SK-N-SH (cell line): ENCODE data around the gene KIF21B. TPM values are rescaled to one million over a fixed set of nuclear protein-coding genes. Genes with fewer than 3 reads are reported as not detected.

Experiments used
- CTCF ChIA-PET: fragments of 300-600, 350-600 bp; formaldehyde crosslinking; extraction: SDS; loops from one replicate; lab custom pipeline; 2021; lab: Yijun Ruan, JAX
- POLR2A ChIA-PET: fragments of 350-600 bp; sonication (Branson Sonifier 250); formaldehyde crosslinking; extraction: SDS; loops from one replicate; lab custom pipeline; 2020; ENCODE audit warnings: antibody characterized with exemption, inconsistent platforms; lab: Yijun Ruan, JAX
- DNase-seq: peaks from one replicate; pipeline ENCODE4 v3.0.0; 2012
- H2AFZ ChIP-seq: fragments of 200-600 bp; sonication (generic); 2 replicates; pipeline ENCODE4 v1.8.1; 2016; ENCODE audit warnings: antibody characterized with exemption, mild to moderate bottlenecking, low read depth
- H3F3A ChIP-seq: fragments of 200-600 bp; sonication (generic); replicated peaks from 2 replicates; pipeline ENCODE3; 2016; ENCODE audit warnings: antibody characterized with exemption, mild to moderate bottlenecking; ENCODE audit not compliant: insufficient read depth
- H3K27ac ChIP-seq, 2 experiments: fragments of 200-500 bp in 1 of 2; fragments of 200-600 bp in 1 of 2; sonication (Bioruptor generic) in 1 of 2; sonication (generic), shearing (Covaris generic) in 1 of 2; 2 replicates each; pipeline versions ENCODE4 v1.5.1 to v1.6.1; 2014 to 2016; ENCODE audit warnings: low read depth in 2 of 2, inconsistent platforms in 1 of 2, low read length in 1 of 2, mild to moderate bottlenecking in 1 of 2, mixed read lengths in 1 of 2
- H3K27me3 ChIP-seq: fragments of 200-600 bp; sonication (generic), shearing (Covaris generic); 2 replicates; pipeline ENCODE4 v1.6.1; 2016; ENCODE audit warnings: mixed run types; ENCODE audit not compliant: insufficient read depth
- H3K36me3 ChIP-seq, 2 experiments: fragments of 200-500 bp in 1 of 2; fragments of 200-600 bp in 1 of 2; sonication (Bioruptor generic) in 1 of 2; sonication (generic) in 1 of 2; replicated peaks in 1 of 2; 2 replicates each; pipeline versions ENCODE3 to v1.5.1; 2014 to 2016; ENCODE audit warnings: low read length in 1 of 2, mild to moderate bottlenecking in 1 of 2; ENCODE audit not compliant: insufficient read depth in 2 of 2, control insufficient read depth in 1 of 2
- H3K4me1 ChIP-seq, 2 experiments: fragments of 200-500 bp in 1 of 2; fragments of 200-600 bp in 1 of 2; sonication (Bioruptor generic) in 1 of 2; sonication (generic), shearing (Covaris generic) in 1 of 2; 2 replicates each; pipeline versions ENCODE4 v1.5.1 to v1.6.1; 2014 to 2016; ENCODE audit warnings: low read depth in 1 of 2, low read length in 1 of 2, mixed run types in 1 of 2; ENCODE audit not compliant: insufficient read depth in 2 of 2, control insufficient read depth in 1 of 2
- H3K4me2 ChIP-seq: fragments of 200-600 bp; sonication (generic), shearing (Covaris generic); 2 replicates; pipeline ENCODE4 v1.6.1; 2017; ENCODE audit warnings: mixed run types
- H3K4me3 ChIP-seq, 2 experiments: fragments of 200-500 bp in 1 of 2; fragments of 200-600 bp in 1 of 2; sonication (Bioruptor generic) in 1 of 2; sonication (generic), shearing (Covaris generic) in 1 of 2; 2 replicates each; pipeline versions ENCODE4 v1.5.1 to v1.8.1; 2014 to 2016; ENCODE audit warnings: low read depth in 2 of 2, inconsistent platforms in 1 of 2, low read length in 1 of 2, mild to moderate bottlenecking in 1 of 2, mixed read lengths in 1 of 2, moderate library complexity in 1 of 2
- H3K79me2 ChIP-seq: fragments of 200-600 bp; sonication (generic); 2 replicates; pipeline ENCODE4 v1.8.1; 2017; ENCODE audit warnings: mild to moderate bottlenecking; ENCODE audit not compliant: insufficient read depth
- H3K9ac ChIP-seq: fragments of 200-600 bp; sonication (generic); 2 replicates; pipeline ENCODE4 v1.6.1; 2017; ENCODE audit warnings: mixed run types
- H3K9me2 ChIP-seq: fragments of 200-600 bp; sonication (generic); 2 replicates; pipeline ENCODE4 v1.6.1; 2017; ENCODE audit warnings: mixed run types
- H3K9me3 ChIP-seq: fragments of 200-600 bp; sonication (generic); 2 replicates; pipeline ENCODE4 v1.6.1; 2017; ENCODE audit warnings: mixed run types, mild to moderate bottlenecking, moderate library complexity
- H4K20me1 ChIP-seq: fragments of 200-600 bp; sonication (generic); 2 replicates; pipeline ENCODE4 v1.6.1; 2017; ENCODE audit warnings: mild to moderate bottlenecking, mixed run types; ENCODE audit not compliant: insufficient read depth
- ELF1 ChIP-seq: IDR thresholded peaks from 2 replicates; pipeline ENCODE4 v1.4.0; 2012
- FOSL2 ChIP-seq: IDR thresholded peaks from 2 replicates; pipeline ENCODE4 v1.4.0; 2012; ENCODE audit warnings: low read depth, mild to moderate bottlenecking, moderate library complexity, borderline replicate concordance
- FOXJ3 ChIP-seq: sonication (generic); formaldehyde crosslinking; IDR thresholded peaks from 2 replicates; pipeline ENCODE4 v1.5.1; 2020; ENCODE audit warnings: mild to moderate bottlenecking, missing genetic modification reagents
- FOXM1 ChIP-seq: IDR thresholded peaks from 2 replicates; pipeline ENCODE4 v1.4.0; 2012; ENCODE audit warnings: low read depth, mild to moderate bottlenecking
- GABPA ChIP-seq: IDR thresholded peaks from 2 replicates; pipeline ENCODE4 v1.4.0; 2012; ENCODE audit warnings: low read depth, mild to moderate bottlenecking
- JUND ChIP-seq: IDR thresholded peaks from 2 replicates; pipeline ENCODE4 v1.4.0; 2012
- NFIC ChIP-seq: IDR thresholded peaks from 2 replicates; pipeline ENCODE4 v1.4.0; 2012; ENCODE audit warnings: borderline replicate concordance
- NRF1 ChIP-seq: IDR thresholded peaks from 2 replicates; pipeline ENCODE4 v1.6.1; 2012; ENCODE audit warnings: low read depth, mild to moderate bottlenecking, low read length
- POLR2AphosphoS5 ChIP-seq: IDR thresholded peaks from 2 replicates; pipeline ENCODE4 v1.6.1; 2012; ENCODE audit warnings: low read depth, low read length
- RAD21 ChIP-seq: IDR thresholded peaks from 2 replicates; pipeline ENCODE4 v1.6.1; 2012; ENCODE audit warnings: mild to moderate bottlenecking, low read length
- RFX5 ChIP-seq: IDR thresholded peaks from 2 replicates; pipeline ENCODE4 v1.6.1; 2012; ENCODE audit warnings: mild to moderate bottlenecking, improper control_type of control experiment, low read length
- SMC3 ChIP-seq: IDR thresholded peaks from 2 replicates; pipeline ENCODE4 v1.6.1; 2012; ENCODE audit warnings: low read depth, low read length, improper control_type of control experiment
- TAF1 ChIP-seq: IDR thresholded peaks from 2 replicates; pipeline ENCODE4 v1.6.1; 2012; ENCODE audit warnings: low read depth, mild to moderate bottlenecking, low read length, moderate library complexity, borderline replicate concordance
- TEAD4 ChIP-seq: IDR thresholded peaks from 2 replicates; pipeline ENCODE4 v1.4.0; 2012; ENCODE audit warnings: mild to moderate bottlenecking, borderline replicate concordance; ENCODE audit not compliant: insufficient read depth
- YY1 ChIP-seq: IDR thresholded peaks from 2 replicates; pipeline ENCODE4 v1.4.0; 2012; ENCODE audit warnings: low read depth, mild to moderate bottlenecking
- ZBTB33 ChIP-seq: IDR thresholded peaks from 2 replicates; pipeline ENCODE4 v1.4.0; 2012; ENCODE audit warnings: low read depth, borderline replicate concordance
- WGBS: methylation state at CpG from one replicate; pipeline ENCODE4 v1.1.6; 2017; ENCODE audit warnings: low lambda C conversion rate; 5-methylcytosine and 5-hydroxymethylcytosine counted together
- polyA plus RNA-seq, 3 experiments: library from polyadenylated mRNA; depleted of rRNA; stranded (reverse); fragments of >200 nt; gene quantifications; 2 replicates each; pipeline ENCODE4 v1.2.3, GENCODE V29; 2012
- TF ChIP-seq, protein P1 (sequence below): fragments of 150-350 bp; IDR thresholded peaks from 2 replicates; pipeline ENCODE4 v1.6.1; 2016; ENCODE audit warnings: mild to moderate bottlenecking, low read depth, low read length
- TF ChIP-seq, protein P2 (sequence below): IDR thresholded peaks from 2 replicates; pipeline ENCODE4; 2012
- TF ChIP-seq, protein P3 (sequence below): IDR thresholded peaks from 2 replicates; pipeline ENCODE4 v1.4.0; 2012; ENCODE audit warnings: low read depth

Gene KIF21B
- polyA plus RNA-seq, 1 of the 3 experiments (the other 2 are of a cell fraction) = 0.26 TPM

- TF ChIP-seq YY1 = no peak
- TF ChIP-seq GABPA = no peak
- TF ChIP-seq JUND = no peak
- no peak for TF ChIP-seq ZBTB33
- no peak for TF ChIP-seq RFX5
- TF ChIP-seq, protein P1, sequence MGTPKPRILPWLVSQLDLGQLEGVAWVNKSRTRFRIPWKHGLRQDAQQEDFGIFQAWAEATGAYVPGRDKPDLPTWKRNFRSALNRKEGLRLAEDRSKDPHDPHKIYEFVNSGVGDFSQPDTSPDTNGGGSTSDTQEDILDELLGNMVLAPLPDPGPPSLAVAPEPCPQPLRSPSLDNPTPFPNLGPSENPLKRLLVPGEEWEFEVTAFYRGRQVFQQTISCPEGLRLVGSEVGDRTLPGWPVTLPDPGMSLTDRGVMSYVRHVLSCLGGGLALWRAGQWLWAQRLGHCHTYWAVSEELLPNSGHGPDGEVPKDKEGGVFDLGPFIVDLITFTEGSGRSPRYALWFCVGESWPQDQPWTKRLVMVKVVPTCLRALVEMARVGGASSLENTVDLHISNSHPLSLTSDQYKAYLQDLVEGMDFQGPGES = no peak
- TF ChIP-seq POLR2AphosphoS5 = no peak
- TF ChIP-seq TAF1 = no peak
- TF ChIP-seq ELF1 = no peak
- TF ChIP-seq NFIC = no peak
- TF ChIP-seq, all 33 proteins: peak for 0
- Histone ChIP-seq H2AFZ (no peak overlapping the region), H3K36me3 (no peaks in the 10 kb centered on the region), H3K9me2 (no peaks in the 10 kb centered on the region), H3K9ac (no peak overlapping the region), H3K27ac (no peak overlapping the region), H3K4me3 (no peak overlapping the region), H3K79me2 (no peaks in the 10 kb centered on the region), H3K9me3 (no peaks in the 10 kb centered on the region), H3K4me1 (peaks cover 0 to 3% of the 10 kb centered on the region in 2 experiments; a peak in 1 of 4 replicates), H4K20me1 (no peaks in the 10 kb centered on the region), H3K4me2 (no peak overlapping the region), H3K27me3 (no peaks in the 10 kb centered on the region), H3F3A (no peaks in the 10 kb centered on the region)
- POLR2A ChIA-PET = interaction anchor here (1.4 kb wide), 1 partner anchor 141 kb away, joined by 3 read pairs; no protein-coding TSS in a partner anchor
- CTCF ChIA-PET = interaction anchor here (0.6 to 9.6 kb wide), 45 partner anchors 10 to 418 kb away, joined by 3 to 277 read pairs (median 10); partner anchors contain the start of genes CACNA1S, INAVA, KIF14 and KIF21B
- WGBS = 72% methylated on average over 2 of the region's 17 CpGs
- no peak for DNase-seq
These were observed 50.4 kb downstream of the KIF21B start for GRCh38 chr1:200972985-200973742.

DNA sequence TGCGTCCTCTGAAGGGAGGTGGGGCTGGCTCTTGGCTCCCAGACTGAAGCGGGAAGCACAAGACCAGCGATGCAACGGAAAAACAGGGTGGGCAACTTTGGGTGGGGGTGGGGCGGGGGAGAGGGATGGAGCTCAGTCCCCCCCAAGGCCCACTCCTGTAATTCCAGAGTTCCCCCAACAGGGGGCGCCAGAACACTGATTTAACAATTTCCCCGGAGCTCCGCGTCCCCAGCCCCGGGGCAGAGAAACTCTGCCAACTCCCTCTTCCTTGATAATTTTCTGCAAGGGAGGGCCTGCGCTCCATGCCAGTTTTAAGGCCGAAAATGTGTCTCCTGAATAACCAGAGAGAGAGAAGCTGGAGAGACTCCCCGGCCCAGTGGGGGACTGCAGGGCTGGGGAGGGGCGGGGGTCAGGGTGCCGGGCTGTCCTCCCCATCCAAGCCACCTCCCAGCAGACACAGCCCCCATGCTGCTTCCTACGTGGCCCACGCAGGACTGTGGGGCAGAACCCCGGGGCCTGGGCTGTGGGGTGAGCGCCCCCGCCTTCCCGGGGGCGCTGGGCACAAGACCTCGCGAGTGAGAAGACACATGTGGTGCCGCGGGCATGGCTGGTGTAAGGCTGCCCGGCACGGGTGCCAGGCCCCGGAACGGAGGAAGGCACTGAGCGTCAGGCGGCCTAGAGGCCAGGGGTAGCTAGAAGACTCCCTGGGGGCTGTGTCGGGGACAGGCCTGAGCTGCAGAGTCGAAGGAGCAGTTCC lies 51.4 kb downstream of the KIF21B start:
- no peaks in the 10 kb centered on the region for H3K36me3 ChIP-seq
- H3K9ac ChIP-seq = no peak overlapping the region
- H3K27me3 ChIP-seq = no peaks in the 10 kb centered on the region
- no peaks in the 10 kb centered on the region for H3K9me2 ChIP-seq
- peaks cover 0 to 3% of the 10 kb centered on the region in 2 experiments; a peak in 1 of 4 replicates for H3K4me1 ChIP-seq
- DNase-seq = peak; percentile 92
- ChIA-PET CTCF (interaction anchor here (0.6 to 9.6 kb wide), 75 partner anchors 9 to 507 kb away, joined by 3 to 277 read pairs (median 6); partner anchors contain the start of genes CACNA1S, INAVA, KIF14 and KIF21B), POLR2A (interaction anchor here (0.9 to 1.4 kb wide), 3 partner anchors 81 to 142 kb away, joined by 3 read pairs; no protein-coding TSS in a partner anchor)
- no peak overlapping the region for H2AFZ ChIP-seq
- no peak overlapping the region for H3K27ac ChIP-seq
- no peaks in the 10 kb centered on the region for H4K20me1 ChIP-seq
- no peaks in the 10 kb centered on the region for H3K9me3 ChIP-seq
- H3K4me3 ChIP-seq = peak overlapping the region; percentile 9 to 29; a peak in 2 of 4 replicates
- peak overlapping the region; percentile 68; the same call in 1 of the 2 replicates for H3K4me2 ChIP-seq
- H3F3A ChIP-seq = no peaks in the 10 kb centered on the region
- 31% methylated on average over 25 of the region's 34 CpGs for WGBS
- H3K79me2 ChIP-seq = no peaks in the 10 kb centered on the region
- no peak for TF ChIP-seq YY1
- TF ChIP-seq, protein P2, sequence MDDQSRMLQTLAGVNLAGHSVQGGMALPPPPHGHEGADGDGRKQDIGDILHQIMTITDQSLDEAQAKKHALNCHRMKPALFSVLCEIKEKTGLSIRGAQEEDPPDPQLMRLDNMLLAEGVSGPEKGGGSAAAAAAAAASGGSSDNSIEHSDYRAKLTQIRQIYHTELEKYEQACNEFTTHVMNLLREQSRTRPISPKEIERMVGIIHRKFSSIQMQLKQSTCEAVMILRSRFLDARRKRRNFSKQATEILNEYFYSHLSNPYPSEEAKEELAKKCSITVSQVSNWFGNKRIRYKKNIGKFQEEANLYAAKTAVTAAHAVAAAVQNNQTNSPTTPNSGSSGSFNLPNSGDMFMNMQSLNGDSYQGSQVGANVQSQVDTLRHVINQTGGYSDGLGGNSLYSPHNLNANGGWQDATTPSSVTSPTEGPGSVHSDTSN = no peak
- TF ChIP-seq FOXM1 = no peak
- TF ChIP-seq ZBTB33 = no peak
- no peak for TF ChIP-seq NRF1
- TF ChIP-seq TEAD4 = no peak
- TF ChIP-seq, protein P3, sequence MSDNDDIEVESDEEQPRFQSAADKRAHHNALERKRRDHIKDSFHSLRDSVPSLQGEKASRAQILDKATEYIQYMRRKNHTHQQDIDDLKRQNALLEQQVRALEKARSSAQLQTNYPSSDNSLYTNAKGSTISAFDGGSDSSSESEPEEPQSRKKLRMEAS = no peak
- TF ChIP-seq NFIC = no peak
- peak; percentile 87 for TF ChIP-seq RAD21
- no peak for TF ChIP-seq FOSL2
- TF ChIP-seq JUND = no peak
- TF ChIP-seq FOXJ3 (CRISPR knock-in tag) = no peak
- peak; percentile 82 for TF ChIP-seq SMC3
